Ramos (cell line): Measurements from ENCODE around the gene RAB43.

Experiments used
- in situ Hi-C: fragments of 300-500 bp; cut with MboI; formaldehyde crosslinking; loops from one replicate; pipeline ENCODE4 v1.14.3; 2022; ENCODE audit warnings: low sequenced_read_pairs; ENCODE audit not compliant: unreplicated experiment

RAB43 gene

GRCh38 chr3:129063841-129064482 lies 57.6 kb downstream of the RAB43 start:
- in situ Hi-C loops: no loop called here

DNA sequence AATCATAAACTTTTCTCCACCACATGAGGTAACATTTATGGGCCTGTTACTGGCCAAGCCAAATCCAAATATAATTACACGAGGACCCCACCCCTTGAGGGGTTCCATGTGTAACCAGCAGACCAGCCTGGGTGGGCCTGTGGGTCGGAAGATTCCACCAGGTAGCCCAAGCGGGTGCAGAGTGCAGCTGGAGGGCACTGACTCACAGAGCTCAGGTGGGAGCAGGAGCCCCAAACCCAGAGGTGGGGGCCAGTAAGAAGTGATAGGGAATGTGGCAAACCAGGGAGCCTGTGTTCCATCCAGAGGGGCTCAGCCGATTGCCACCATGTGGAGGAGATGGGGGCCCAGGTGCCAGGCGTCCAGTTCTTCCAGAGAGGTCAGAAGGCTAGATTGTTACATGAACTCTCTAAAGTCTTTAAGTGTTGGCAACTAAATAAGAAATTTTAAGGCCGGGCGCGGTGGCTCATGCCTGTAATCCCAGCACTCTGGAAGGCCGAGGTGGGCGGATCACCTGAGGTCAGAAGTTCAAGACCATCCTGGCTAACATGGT lies 58.4 kb downstream of the RAB43 start:
- in situ Hi-C loops: no loop called here

DNA sequence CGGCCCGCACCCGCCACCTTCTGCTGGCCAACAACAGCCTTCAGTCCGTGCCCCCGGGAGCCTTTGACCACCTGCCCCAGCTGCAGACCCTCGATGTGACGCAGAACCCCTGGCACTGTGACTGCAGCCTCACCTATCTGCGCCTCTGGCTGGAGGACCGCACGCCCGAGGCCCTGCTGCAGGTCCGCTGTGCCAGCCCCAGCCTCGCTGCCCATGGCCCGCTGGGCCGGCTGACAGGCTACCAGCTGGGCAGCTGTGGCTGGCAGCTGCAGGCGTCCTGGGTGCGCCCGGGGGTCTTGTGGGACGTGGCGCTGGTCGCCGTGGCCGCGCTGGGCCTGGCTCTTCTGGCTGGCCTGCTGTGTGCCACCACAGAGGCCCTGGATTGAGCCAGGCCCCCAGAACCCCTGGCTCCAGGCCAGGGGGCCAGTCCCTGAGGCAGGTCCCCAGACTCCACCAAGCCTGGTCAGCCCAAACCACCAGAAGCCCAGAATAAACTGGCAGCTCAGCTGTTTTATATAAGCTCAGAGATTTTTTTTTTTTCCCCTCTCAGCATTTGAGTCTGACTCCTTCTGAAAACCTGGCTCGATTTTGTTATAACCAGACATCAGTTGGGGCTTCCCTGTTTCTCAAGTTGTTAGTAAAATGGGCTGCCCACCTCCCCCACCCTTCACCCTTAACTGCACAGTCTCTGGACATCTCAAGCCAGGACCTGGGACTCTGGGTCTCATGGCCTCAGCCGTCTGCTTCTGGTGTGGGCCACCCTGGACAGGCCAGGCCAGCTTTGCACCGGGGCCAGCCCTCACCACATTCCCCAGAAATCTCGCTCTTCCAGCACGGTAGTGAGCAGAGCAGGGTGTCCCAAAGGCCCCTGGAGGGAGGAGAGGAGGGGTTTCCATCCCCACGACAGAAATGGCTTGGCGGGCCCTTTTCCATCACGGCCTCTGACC lies 59.4 kb downstream of the RAB43 start:
- in situ Hi-C loops: no loop called here

GRCh38 chr3:129061023-129061887 lies 60.3 kb downstream of the RAB43 start:
- in situ Hi-C loops: no loop called here

DNA sequence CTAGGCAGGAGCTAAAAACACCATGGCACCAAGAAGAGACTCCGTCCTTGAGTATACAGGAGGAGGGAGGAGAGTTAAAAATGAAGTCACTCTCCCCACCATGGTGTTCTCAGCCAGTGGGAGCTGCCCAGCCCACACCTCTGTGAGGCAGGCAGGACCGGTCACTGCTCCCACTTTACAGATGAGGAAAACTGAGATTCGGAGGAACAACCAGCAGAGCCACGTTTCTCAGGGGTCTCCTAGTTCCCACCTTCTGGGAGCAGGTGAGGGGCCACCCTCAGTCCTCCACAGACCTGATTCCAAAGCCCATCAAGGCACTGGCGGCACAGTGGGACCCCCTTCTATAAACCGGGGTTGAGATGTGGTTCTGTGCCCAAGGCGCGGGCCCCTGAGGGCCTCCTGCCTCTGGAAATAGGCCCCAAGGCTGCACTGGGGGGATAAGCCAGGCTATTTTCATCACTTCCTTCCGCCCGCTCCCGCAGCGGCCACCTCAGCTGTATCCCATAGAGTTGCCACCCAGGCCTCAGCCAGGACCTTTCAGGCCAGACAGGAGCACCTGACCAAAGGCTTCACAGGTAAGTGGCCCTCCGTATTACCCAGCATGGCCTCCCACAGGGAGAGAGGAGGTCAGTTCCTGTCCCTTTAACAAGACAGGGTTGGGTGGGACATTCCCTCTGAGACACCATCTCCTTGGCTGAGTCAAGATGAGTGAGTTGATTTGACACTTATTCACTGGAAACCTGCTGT lies 61.2 kb downstream of the RAB43 start, which contains the start of gene GP9:
Gene GP9, plus strand, starts transcription at position 504 of the 747 bp plus-strand sequence. CDS start 961 bp downstream, outside the sequence.
- in situ Hi-C loops: no loop called here

DNA sequence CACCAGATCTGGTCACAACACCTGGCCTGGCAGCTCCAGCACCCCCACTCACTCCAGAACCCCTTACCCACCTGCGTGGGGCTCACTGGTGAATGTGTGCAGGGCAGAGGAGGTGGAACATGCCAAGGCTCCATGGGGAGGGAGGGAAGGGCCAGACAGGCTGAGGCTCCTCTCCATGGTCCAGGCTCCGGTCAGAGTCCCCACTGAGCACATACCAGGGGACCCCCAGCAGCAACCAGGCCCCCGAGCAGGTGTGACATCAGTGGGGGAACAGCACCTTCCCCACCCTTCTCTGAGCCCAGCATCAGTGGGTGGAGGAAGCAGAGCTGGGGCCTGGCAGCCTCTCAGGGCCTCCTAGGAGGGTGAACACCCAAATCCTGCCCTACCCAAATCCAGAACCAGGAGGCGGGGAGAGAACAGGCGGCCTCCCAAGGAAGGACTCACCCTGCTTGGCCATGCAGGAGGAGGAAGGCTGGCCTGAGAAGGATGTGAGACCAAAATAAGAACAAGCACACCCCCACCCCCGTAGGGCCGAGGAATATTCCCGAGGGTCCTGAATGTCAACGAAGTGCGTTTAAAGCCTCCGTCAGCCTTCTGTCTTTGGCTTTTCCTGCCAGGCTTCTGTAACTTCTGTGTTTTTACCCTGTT lies 62.2 kb downstream of the RAB43 start:
- in situ Hi-C loops: loop anchor here (10.0 kb wide), 1 partner anchor 185 kb away; the partner anchor contains the start of gene COPG1

GRCh38 chr3:129058441-129059200 lies 63.0 kb downstream of the RAB43 start:
- in situ Hi-C loops: loop anchor here (10.0 kb wide), 1 partner anchor 186 kb away; the partner anchor contains the start of gene COPG1

DNA sequence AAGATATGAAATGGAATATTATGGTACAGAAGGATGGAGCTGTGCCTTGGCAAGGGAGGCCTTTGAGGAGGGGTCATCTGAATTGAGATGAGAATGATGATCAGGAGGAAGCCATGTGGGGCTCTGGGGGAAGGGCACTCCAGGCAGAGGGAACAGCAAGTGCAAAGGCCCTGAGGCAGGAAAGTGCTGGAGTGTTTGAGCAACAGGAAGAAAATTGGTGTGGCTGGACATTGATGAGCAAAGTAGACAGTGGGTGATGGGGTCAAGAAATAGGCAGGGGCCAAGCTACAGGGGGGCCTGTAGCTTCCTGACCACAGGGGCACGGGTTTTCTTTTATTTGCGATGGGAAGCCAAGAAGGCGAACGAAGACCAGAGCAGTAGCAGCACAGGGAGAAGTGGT lies 64.4 kb downstream of the RAB43 start:
- in situ Hi-C loops: loop anchor here (10.0 kb wide), 1 partner anchor 188 kb away; the partner anchor contains the start of gene COPG1

DNA sequence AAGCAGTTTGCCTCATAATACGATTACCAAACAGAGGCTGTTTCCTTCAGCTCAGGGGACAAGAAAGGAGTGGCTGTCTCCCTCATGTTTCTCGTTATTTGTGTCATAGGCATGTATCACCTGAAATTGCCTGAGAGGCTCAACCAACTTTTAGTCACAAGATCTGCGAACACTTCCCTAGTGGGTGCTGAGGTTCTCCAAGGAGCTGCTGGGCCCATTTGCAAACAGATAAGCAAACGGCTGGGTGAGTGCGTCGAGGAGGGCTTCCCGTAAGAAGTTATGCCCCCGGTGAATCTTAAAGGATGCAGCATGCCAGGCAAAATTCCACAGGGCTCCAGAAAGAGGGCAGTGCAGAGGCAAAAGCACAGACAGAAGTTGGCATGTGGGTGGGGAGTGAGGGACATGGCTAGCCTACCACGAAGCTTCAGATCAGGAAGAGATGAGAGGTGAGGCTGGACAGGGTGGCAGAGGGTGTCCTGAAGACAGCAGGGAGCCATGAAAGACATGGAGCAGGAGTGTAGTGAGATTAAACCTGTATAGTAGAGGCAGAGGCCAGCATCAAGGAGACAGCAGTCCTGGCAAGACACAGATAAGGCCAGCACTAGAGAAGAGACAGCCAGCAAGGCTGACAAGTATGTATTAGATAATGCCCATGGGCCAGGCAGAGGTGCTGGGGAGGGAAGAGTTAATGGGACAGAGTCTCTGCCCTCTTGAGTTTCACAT lies 65.0 kb downstream of the RAB43 start:
- in situ Hi-C loops: loop anchor here (10.0 kb wide), 1 partner anchor 188 kb away; the partner anchor contains the start of gene COPG1

DNA sequence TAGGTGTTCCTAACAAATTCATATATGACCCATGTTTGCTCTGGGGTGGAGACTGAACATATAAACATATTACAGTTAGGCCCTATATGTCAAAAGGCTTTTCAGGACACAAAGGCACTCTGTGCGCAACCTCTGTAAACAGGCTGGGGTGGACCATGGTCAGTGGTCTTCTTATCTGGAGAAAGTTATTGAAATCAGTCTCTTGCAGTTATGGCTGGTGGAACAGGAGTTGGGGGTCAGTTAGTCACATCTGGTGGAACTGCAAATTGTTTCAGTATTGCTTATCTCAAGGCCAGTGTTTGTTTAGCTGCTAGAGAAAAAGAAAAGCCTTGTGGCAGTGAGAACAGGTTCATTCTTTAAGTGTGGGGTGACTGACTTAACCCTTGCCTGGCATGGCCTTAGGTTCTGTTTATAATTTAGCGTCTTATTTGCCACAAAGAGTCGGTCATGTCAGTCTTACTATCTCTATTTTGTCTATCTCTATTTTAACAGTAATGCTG lies 66.9 kb downstream of the RAB43 start:
- in situ Hi-C loops: loop anchor here (10.0 kb wide), 1 partner anchor 190 kb away; the partner anchor contains the start of gene COPG1

DNA sequence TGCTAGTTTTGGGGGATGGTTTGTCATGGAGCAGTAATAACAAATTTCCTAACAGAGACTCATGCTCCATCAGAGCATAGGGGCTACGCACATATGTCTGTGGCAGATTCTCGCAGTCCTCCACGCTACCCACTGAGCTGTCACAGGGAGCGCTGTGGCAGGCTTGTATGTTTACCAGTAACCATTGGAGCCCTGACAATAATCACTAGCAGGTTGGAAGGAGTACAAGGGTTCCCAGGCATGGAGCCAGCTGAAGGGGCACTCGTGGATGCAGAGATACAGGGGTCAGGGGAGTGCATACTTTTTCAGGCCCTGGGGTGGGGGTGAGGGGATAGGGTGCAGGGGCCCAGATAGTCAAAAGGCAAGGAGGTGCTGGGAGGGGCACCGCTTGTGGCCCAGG lies 68.9 kb downstream of the RAB43 start:
- in situ Hi-C loops: loop anchor here (10.0 kb wide), 1 partner anchor 192 kb away; the partner anchor contains the start of gene COPG1

- in situ Hi-C loops: loop anchor here (10.0 kb wide), 1 partner anchor 193 kb away; the partner anchor contains the start of gene COPG1
Measured at GRCh38 chr3:129051871-129052340, 69.7 kb downstream of the RAB43 start.

DNA sequence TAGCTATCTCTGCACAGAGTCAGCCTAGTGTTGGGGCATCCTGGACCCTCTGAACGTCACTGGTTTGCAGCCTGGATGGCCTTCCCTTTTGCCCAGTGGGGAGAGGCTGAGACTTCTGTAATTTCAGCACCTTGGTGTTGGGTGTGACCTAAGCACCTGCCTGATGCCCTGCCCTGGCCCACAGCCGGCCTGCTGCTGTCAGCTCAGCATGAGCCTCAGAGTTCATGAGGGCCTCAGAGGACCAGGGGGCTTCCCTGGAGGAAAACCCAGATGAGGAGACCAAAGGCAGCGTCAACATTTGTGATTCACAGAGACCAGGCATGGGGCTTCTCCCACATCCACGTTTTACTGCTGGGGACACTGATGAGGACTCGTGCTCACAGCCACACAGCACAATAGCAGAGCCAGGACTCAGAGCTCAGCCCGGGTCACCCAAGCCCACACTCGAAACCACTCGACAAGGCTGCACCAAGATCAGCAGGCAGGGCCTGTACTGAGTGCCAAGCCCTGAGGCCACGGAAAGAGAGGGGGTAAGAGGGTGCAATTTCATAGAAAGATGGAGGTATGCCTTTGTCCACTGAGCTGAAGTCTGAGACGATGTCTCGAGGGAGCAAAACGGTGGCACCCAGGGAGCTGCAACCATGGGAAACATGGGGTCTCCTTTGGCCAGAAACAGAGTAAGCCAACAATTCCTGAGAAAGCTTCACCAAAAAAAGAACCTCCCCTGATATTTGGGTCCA lies 70.9 kb downstream of the RAB43 start:
- in situ Hi-C loops: loop anchor here (10.0 kb wide), 1 partner anchor 194 kb away; the partner anchor contains the start of gene COPG1

- in situ Hi-C loops: no loop called here
Measured at GRCh38 chr3:129047553-129047839, 74.1 kb downstream of the RAB43 start.

GRCh38 chr3:129046732-129047552 lies 74.7 kb downstream of the RAB43 start:
- in situ Hi-C loops: no loop called here
